Testis (tissue), 3 donors: ENCODE data around the gene RTL1. TPM values are rescaled to one million over a fixed set of nuclear protein-coding genes. Genes with fewer than 3 reads are reported as not detected.

Experiments used
- DNase-seq: peaks from one replicate; pipeline ENCODE4 v3.0.0-alpha.2; 2019
- H3K27ac ChIP-seq, 2 donors: fragments of 200-600 bp; sonication (generic); one replicate each; pipeline ENCODE4 v1.5.1; 2019
- H3K27me3 ChIP-seq: fragments of 200-600 bp; sonication (generic); one replicate; pipeline ENCODE4 v1.5.1; 2019
- H3K36me3 ChIP-seq: fragments of 200-600 bp; sonication (generic); one replicate; pipeline ENCODE4 v1.5.1; 2017; ENCODE audit warnings: low read depth; ENCODE audit errors: missing control alignments
- H3K4me1 ChIP-seq: fragments of 200-600 bp; sonication (generic); one replicate; pipeline ENCODE4 v1.5.1; 2019
- H3K4me3 ChIP-seq, 2 donors: fragments of 200-600 bp; sonication (generic); one replicate each; pipeline ENCODE4 v1.5.1; 2017 to 2019
- H3K9me3 ChIP-seq: fragments of 200-600 bp; sonication (generic); one replicate; pipeline ENCODE4 v1.5.1; 2017
- CTCF ChIP-seq, 3 experiments: fragments of 450-650 bp in 2 of 3; fragments of 200-600 bp in 1 of 3; sonication (generic) in 1 of 3; IDR thresholded peaks; one replicate each; pipeline ENCODE4 v1.5.1; 2016 to 2019; ENCODE audit warnings: antibody characterized with exemption in 3 of 3, mild to moderate bottlenecking in 2 of 3, moderate library complexity in 1 of 3
- POLR2A ChIP-seq: fragments of 450-650 bp; IDR thresholded peaks from one replicate; pipeline ENCODE4 v1.6.1; 2017; ENCODE audit warnings: antibody characterized with exemption, mild to moderate bottlenecking, moderate library complexity
- WGBS, 2 donors: methylation state at CpG; one replicate each; pipeline ENCODE4 v1.1.5; 2018; 5-methylcytosine and 5-hydroxymethylcytosine counted together
- intact Hi-C: fragments of 100-400 bp; cut with DNase I; formaldehyde crosslinking; loops from one replicate; pipeline ENCODE4 v1.15.1; 2023; ENCODE audit warnings: low total_unique reads
- microRNA counts, 2 donors: library from miRNA; unstranded; fragments of <30 nt; microRNA quantifications; one replicate each; lab custom pipeline; 2016
- microRNA-seq, 2 donors: library from miRNA; unstranded; fragments of <30 nt; microRNA quantifications; one replicate each; pipeline ENCODE4, GENCODE V29; 2016; ENCODE audit warnings: borderline number of aligned reads in 2 of 2, borderline replicate concordance in 1 of 2
- polyA plus RNA-seq: library from polyadenylated mRNA; stranded (reverse); fragments of 350-450 nt; fragmentation: Illumina TruSeq; extraction: RNeasy Lipid Tissue Mini Kit (QIAGEN cat#74804); gene quantifications from one replicate; pipeline ENCODE4 v1.2.3, GENCODE V29; 2014; ENCODE audit warnings: low read depth, low replicate concordance; ENCODE audit not compliant: insufficient read depth
- small RNA-seq, 2 donors: library from RNA; depleted of rRNA; stranded (forward); fragments of <200 nt; gene quantifications; one replicate each; pipeline ENCODE3, GENCODE V24; 2016
- total RNA-seq, 2 donors: library from RNA; depleted of rRNA; stranded (reverse); fragments of >200 nt; gene quantifications; one replicate each; pipeline ENCODE4 v1.2.3, GENCODE V29; 2016

The RTL1 gene
- total and polyA plus RNA-seq, 3 donors from 2014 or later = 0.34 to 1.2 (median 0.94) TPM

GRCh38 chr14:100832311-100832960 is 71.1 kb downstream of the RTL1 start:
- no peak overlapping the region for H3K4me3 ChIP-seq
- intact Hi-C loops = no loop called here
- H3K36me3 ChIP-seq = no peaks in the 10 kb centered on the region
- DNase-seq = no peak
- WGBS, 2 donors = 77 to 84% methylated on average over 21 of the region's 21 CpGs
- H3K27ac ChIP-seq = no peak overlapping the region
- TF ChIP-seq POLR2A = no peak
- no peak for TF ChIP-seq CTCF (IDR thresholded peaks at IDR 0.05)
- no peaks in the 10 kb centered on the region for H3K27me3 ChIP-seq
- H3K9me3 ChIP-seq = no peaks in the 10 kb centered on the region
- H3K4me1 ChIP-seq = no peaks in the 10 kb centered on the region

- WGBS, 2 donors = 82 to 84% methylated on average over 8 of the region's 8 CpGs
- H3K27ac ChIP-seq = no peak overlapping the region
- no peaks in the 10 kb centered on the region for H3K27me3 ChIP-seq
- intact Hi-C loops = no loop called here
- H3K36me3 ChIP-seq = no peaks in the 10 kb centered on the region
- DNase-seq = no peak
- H3K4me3 ChIP-seq = no peak overlapping the region
- H3K9me3 ChIP-seq = no peaks in the 10 kb centered on the region
- TF ChIP-seq POLR2A (no peak), CTCF (IDR thresholded peaks at IDR 0.05) (no peak)
- no peaks in the 10 kb centered on the region for H3K4me1 ChIP-seq
Measured at GRCh38 chr14:100830681-100831080, 72.8 kb downstream of the RTL1 start.

MicroRNAs encoded within 50 kb of the gene (microRNA counts, 767-probe panel; counts per million panel counts)
- microRNA hsa-miR-127-3p (lab: Ali Mortazavi, UCI) = 6,605 to 7,177 counts per million in 2 donors
- 0 to 152 counts per million in 2 donors for microRNA hsa-miR-127-5p (lab: Ali Mortazavi, UCI)
- microRNA hsa-miR-136-5p (lab: Ali Mortazavi, UCI) = 0 to 152 counts per million in 2 donors
- microRNA hsa-miR-337-3p (lab: Ali Mortazavi, UCI) = 0 to 152 counts per million in 2 donors
- 2,311 to 3,426 counts per million in 2 donors for microRNA hsa-miR-337-5p (lab: Ali Mortazavi, UCI)
- 0 to 152 counts per million in 2 donors for microRNA hsa-miR-370 (lab: Ali Mortazavi, UCI)
- 0 to 152 counts per million in 2 donors for microRNA hsa-miR-431-5p (lab: Ali Mortazavi, UCI)
- microRNA hsa-miR-432-5p (lab: Ali Mortazavi, UCI) = 0 to 152 counts per million in 2 donors
- 0 to 152 counts per million in 2 donors for microRNA hsa-miR-433 (lab: Ali Mortazavi, UCI)
- 0 to 152 counts per million in 2 donors for microRNA hsa-miR-493-3p (lab: Ali Mortazavi, UCI)
- microRNA hsa-miR-665 (lab: Ali Mortazavi, UCI) = 0 to 152 counts per million in 2 donors
- 0 to 152 counts per million in 2 donors for microRNA hsa-miR-770-5p (lab: Ali Mortazavi, UCI)

Small RNAs within 50 kb of the gene (microRNA-seq; reads per million reads assigned to microRNA genes)
- gene MIR127 = 1,721 to 2,023 reads per million in 2 donors
- 13.2 to 16.6 reads per million in 2 donors for gene MIR136
- gene MIR337 = 298 to 305 reads per million in 2 donors
- 64.9 to 77.2 reads per million in 2 donors for gene MIR370
- 22.8 to 22.9 reads per million in 2 donors for gene MIR431
- gene MIR432 = 156 to 204 reads per million in 2 donors
- 105 to 111 reads per million in 2 donors for gene MIR433
- gene MIR493 = 759 to 844 reads per million in 2 donors
- 0.69 to 2.1 reads per million in 2 donors for gene MIR665

Small RNAs within 50 kb of the gene (small RNA-seq; reads per million reads assigned to genes)
- gene MIR127 (0 reads per million in 2 donors), gene MIR136 (0 reads per million in 2 donors), gene MIR337 (0.27 to 0.38 reads per million in 2 donors), gene MIR370 (0.76 to 7.3 reads per million in 2 donors), gene MIR431 (0 reads per million in 2 donors), gene MIR432 (0 reads per million in 2 donors), gene MIR433 (0 reads per million in 2 donors), gene MIR493 (2.6 to 7.0 reads per million in 2 donors), gene RF02145 (0 reads per million in 2 donors), gene SNORD112 (1.2 to 1.4 reads per million in 2 donors), gene SNORD113-1 (0 reads per million in 2 donors), gene SNORD113-2 (0 reads per million in 2 donors), gene SNORD113-3 (74.7 to 95.8 reads per million in 2 donors), gene SNORD113-4 (29.0 to 38.8 reads per million in 2 donors), gene SNORD113-5 (694 to 1,250 reads per million in 2 donors), gene SNORD113-6 (773 to 795 reads per million in 2 donors), gene SNORD113-7 (864 to 1,010 reads per million in 2 donors), gene SNORD113-8 (20,281 to 22,841 reads per million in 2 donors), gene SNORD113-9 (210 to 292 reads per million in 2 donors), gene SNORD114-1 (2,007 to 4,860 reads per million in 2 donors), gene SNORD114-2 (0 reads per million in 2 donors), gene SNORD114-3 (1,334 to 2,164 reads per million in 2 donors)

Other genes with a start within 250 kb of the RTL1 start
- 100 to 1,000 TPM in 1 of 2 donors, 10 to 100 TPM in 1; 59.4 to 109 TPM for gene DLK1, start 176.8 kb downstream of the RTL1 start, total RNA-seq
- 45.6 TPM for gene DLK1, start 176.8 kb downstream of the RTL1 start, polyA plus RNA-seq
- 100 to 1,000 TPM; 228 to 324 TPM for gene MEG3, start 77.6 kb downstream of the RTL1 start, total RNA-seq
- gene MEG3, start 77.6 kb downstream of the RTL1 start, polyA plus RNA-seq = 107 TPM